ENCODE results near the gene DLST.

GRCh38 chr14:74892745-74893144, 11.0 kb downstream of the DLST start:
- TF ChIP-seq ZNF658 (tag by site-specific recombination; IDR thresholded peaks at IDR 0.05): no peak
- TF ChIP-seq ZNF148 (tag by site-specific recombination; IDR thresholded peaks at IDR 0.05; ENCODE audit: borderline replicate concordance): no peak
- TF ChIP-seq ZNF19 (tag by site-specific recombination; IDR thresholded peaks at IDR 0.05; ENCODE audit: low read depth): no peak
- no peak for TF ChIP-seq CTCF (tag by site-specific recombination; IDR thresholded peaks at IDR 0.05)
- TF ChIP-seq ZBTB26 (tag by site-specific recombination; optimal IDR thresholded peaks at IDR 0.05): no peak
- no peak for TF ChIP-seq ZNF274 (IDR thresholded peaks at IDR 0.05; ENCODE audit: low read length)
- no peak for TF ChIP-seq ZNF274 (tag by site-specific recombination; IDR thresholded peaks at IDR 0.05; ENCODE audit: borderline replicate concordance)
- no peak for TF ChIP-seq ZNF423 (tag by site-specific recombination; IDR thresholded peaks at IDR 0.05)
